ENCODE results near the gene PACS1.
"Not testable (repeated sequence)": the region's sequence is repeated elsewhere in the genome, so short reads cannot be mapped to it uniquely, and the experiment has no call there.

The PACS1 gene

DNA sequence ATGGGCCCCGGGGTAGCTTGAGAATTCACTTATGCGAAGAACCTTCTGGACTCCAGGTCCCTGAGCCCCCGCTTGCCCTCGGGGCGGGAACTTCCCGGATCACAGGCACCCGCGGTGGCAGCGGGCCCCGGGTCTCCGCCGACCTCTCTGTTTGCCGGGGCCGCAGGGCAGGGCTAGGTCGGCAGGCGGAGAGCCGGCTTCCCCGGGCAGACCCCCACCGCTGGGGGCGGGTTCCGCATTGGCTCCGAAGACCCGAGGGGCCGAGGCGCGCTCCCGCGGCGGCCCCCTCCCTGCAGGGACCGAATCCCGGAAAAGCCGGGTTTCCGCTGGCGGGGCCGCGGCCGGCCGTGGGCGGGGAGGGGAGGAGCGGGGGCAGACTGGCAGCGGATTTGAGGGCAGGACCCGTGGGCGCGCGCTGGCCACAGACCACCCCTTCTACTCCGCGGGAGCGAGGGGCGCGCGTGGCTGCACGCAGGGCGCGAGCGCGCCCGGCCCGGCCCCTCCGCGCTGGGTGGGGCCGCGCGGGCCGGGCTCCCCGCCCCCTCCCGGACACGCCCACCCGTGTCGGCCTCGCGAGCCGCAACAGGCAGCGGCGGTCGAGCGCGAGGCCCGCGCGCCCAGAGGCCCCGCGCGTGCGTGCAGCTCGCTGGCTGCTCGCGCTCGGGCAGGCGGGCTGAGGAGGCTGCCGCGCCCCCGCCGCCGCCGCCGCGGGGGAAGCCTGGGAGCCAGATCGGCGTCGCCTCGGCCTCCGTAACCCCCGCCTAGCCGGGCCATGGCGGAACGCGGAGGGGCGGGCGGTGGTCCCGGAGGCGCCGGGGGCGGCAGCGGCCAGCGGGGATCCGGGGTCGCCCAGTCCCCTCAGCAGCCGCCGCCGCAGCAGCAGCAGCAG is at the start of gene PACS1:
Gene PACS1, plus strand, starts transcription at position 558 of the 889 bp plus-strand sequence. Its CDS starts 215 bp downstream, at position 773.
- no peaks in the 10 kb centered on the region; the same call in 1 of the 2 replicates for H3K36me3 ChIP-seq (replicated peaks; ENCODE audit: insufficient read depth, low read length)
- H3K4me1 ChIP-seq (ENCODE audit: low read length) = peaks cover 44% of the 10 kb centered on the region
- peak within 1 kb of the TSS; percentile 41; the same call in 1 of the 2 replicates for H2AFZ ChIP-seq (ENCODE audit: low read length)
- peak within 1 kb of the TSS; percentile 88 for H3K4me2 ChIP-seq (ENCODE audit: low read depth, low read length)
- peak within 1 kb of the TSS; percentile 61 for H3K9ac ChIP-seq (ENCODE audit: low read length)
- H3K27ac ChIP-seq (ENCODE audit: low read length) = peak within 1 kb of the TSS; percentile 95
- H3K27me3 ChIP-seq (replicated peaks; ENCODE audit: insufficient read depth, low read length) = no peaks in the 10 kb centered on the region
- peak within 1 kb of the TSS; percentile 75 for H3K4me3 ChIP-seq (ENCODE audit: low read length)
- H4K20me1 ChIP-seq (ENCODE audit: insufficient read depth, low read length) = peaks cover 14% of the 10 kb centered on the region
- TF ChIP-seq EZH2 (optimal IDR thresholded peaks at IDR 0.05; ENCODE audit: low read depth, low read length) = no peak
- TF ChIP-seq, protein P1, sequence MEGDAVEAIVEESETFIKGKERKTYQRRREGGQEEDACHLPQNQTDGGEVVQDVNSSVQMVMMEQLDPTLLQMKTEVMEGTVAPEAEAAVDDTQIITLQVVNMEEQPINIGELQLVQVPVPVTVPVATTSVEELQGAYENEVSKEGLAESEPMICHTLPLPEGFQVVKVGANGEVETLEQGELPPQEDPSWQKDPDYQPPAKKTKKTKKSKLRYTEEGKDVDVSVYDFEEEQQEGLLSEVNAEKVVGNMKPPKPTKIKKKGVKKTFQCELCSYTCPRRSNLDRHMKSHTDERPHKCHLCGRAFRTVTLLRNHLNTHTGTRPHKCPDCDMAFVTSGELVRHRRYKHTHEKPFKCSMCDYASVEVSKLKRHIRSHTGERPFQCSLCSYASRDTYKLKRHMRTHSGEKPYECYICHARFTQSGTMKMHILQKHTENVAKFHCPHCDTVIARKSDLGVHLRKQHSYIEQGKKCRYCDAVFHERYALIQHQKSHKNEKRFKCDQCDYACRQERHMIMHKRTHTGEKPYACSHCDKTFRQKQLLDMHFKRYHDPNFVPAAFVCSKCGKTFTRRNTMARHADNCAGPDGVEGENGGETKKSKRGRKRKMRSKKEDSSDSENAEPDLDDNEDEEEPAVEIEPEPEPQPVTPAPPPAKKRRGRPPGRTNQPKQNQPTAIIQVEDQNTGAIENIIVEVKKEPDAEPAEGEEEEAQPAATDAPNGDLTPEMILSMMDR (IDR thresholded peaks at IDR 0.05; ENCODE audit: low read length) = no peak
- TF ChIP-seq EZH2phosphoT487 (IDR thresholded peaks at IDR 0.05; ENCODE audit: low read length) = no peak
- H3K9me2 ChIP-seq (replicated peaks; ENCODE audit: insufficient read depth, low read length) = no peaks in the 10 kb centered on the region
- no peaks in the 10 kb centered on the region for H3K9me3 ChIP-seq (replicated peaks; ENCODE audit: insufficient read depth, low read length)
- peaks cover 58% of the 10 kb centered on the region for H3K79me2 ChIP-seq (ENCODE audit: low read length)
- DNase-seq = peak; percentile 66
- H3F3A ChIP-seq (ENCODE audit: insufficient read depth, low read length) = peaks cover 57% of the 10 kb centered on the region

DNA sequence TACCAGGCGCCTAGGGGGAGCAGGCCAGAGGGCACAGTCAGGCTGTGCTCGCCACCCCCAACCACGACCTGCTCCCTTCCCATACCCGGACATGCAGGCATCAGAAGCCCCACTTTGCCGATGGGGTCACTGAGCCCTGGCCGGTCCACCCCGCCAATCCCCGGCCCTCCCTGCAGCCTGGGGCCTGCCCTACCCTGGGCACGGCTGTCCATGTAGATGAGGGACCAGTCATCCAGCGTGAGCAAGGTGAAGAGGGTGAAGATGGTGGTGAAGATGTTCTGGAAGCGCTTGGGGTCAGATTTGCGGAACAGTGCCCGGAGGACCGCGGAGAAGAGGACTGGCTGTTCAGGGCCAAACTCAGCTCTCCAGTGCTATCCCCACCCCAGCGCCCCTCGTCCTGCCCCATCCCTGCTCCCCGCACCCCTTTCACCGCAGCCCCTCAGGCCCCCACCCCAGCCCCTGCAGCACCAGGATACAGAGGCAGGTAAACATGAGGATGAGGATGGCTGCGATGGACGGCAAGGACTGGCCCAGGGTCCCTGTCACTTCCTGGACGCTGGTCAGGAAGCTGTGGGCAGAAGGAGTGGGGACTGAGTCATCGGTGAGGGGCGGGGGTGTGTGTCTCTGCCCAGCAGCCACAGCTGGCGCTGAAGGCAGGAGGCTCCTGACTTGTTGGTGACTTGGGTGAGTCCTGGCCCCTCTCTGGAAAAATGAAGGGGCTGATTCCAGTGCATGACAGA is 49.3 kb upstream of the PACS1 start:
- TF ChIP-seq, protein P1 (IDR thresholded peaks at IDR 0.05; ENCODE audit: low read length) = no peak
- no peak for TF ChIP-seq EZH2 (optimal IDR thresholded peaks at IDR 0.05; ENCODE audit: low read depth, low read length)
- no peak for TF ChIP-seq EZH2phosphoT487 (IDR thresholded peaks at IDR 0.05; ENCODE audit: low read length)
- Histone ChIP-seq H3K79me2 (ENCODE audit: low read length) (no peaks in the 10 kb centered on the region), H3K9me2 (replicated peaks; ENCODE audit: insufficient read depth, low read length) (no peaks in the 10 kb centered on the region), H2AFZ (ENCODE audit: low read length) (no peak overlapping the region), H4K20me1 (ENCODE audit: insufficient read depth, low read length) (no peaks in the 10 kb centered on the region), H3K4me2 (ENCODE audit: low read depth, low read length) (no peak overlapping the region), H3K27me3 (replicated peaks; ENCODE audit: insufficient read depth, low read length) (0 out of 2 replicates have a peak, but pooled peaks cover 4% of the 10 kb centered on the region), H3F3A (ENCODE audit: insufficient read depth, low read length) (no peaks in the 10 kb centered on the region), H3K27ac (ENCODE audit: low read length) (no peak overlapping the region), H3K9ac (ENCODE audit: low read length) (no peak overlapping the region), H3K4me3 (ENCODE audit: low read length) (no peak overlapping the region), H3K4me1 (ENCODE audit: low read length) (no peaks in the 10 kb centered on the region), H3K9me3 (replicated peaks; ENCODE audit: insufficient read depth, low read length) (no peaks in the 10 kb centered on the region), H3K36me3 (replicated peaks; ENCODE audit: insufficient read depth, low read length) (no peaks in the 10 kb centered on the region)
- DNase-seq = no peak

DNA sequence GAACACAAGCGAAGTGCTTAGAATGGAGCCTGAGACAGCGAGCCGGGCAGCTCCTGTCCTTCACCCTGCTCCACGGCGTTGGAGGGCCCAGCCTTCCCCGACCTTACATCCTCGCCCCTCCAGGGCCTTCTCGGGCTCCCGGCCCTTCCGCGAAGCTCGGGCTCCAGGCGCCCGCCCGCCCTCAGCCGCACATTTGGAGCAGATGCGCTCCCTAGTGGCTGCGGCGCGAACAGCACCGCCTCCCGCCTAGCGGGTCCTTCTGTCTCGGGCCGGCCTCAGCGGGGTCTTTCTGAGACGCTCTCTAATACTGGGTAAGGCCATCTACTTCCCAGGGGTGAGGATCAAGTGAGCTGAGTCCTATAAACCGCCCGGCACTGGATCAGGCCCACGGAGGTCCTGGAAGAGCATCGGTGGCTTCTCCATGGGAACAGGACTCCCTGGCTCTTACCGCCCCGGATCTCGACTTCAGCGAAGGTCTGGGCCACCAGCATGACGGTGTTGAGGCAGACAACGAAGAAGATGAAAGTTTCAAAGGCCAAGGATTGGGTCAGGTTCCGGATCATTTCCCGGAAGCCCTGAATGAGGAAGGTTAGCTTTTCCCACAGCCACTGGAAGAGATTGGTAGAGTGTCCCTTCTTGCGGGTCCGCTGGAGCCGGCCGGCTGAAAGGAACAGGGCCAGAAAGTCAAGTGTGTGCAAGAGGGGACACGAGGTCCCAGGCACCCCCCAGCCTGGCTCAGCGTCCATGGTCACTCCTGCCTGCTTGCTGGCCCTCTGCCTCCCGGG is 47.5 kb upstream of the PACS1 start:
- H3K4me1 ChIP-seq (ENCODE audit: low read length) = peaks cover 7% of the 10 kb centered on the region
- H3K4me2 ChIP-seq (ENCODE audit: low read depth, low read length) = peak overlapping the region; percentile 91
- DNase-seq = peak; percentile 68

DNA sequence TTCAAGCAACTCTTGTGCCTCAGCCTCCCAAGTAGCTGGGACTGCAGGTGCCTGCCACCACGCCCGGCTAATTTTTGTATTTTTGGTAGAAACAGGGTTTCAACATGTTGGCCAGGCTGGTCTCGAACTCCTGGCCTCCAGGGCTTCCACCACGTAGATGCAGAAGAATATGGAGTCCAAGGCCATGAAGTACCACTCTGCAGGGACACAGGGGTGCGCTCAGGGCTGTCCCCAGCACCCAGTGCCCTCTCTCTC is 47.0 kb upstream of the PACS1 start:
- H3K4me3 ChIP-seq (ENCODE audit: low read length); DNase-seq; H3K9ac ChIP-seq (ENCODE audit: low read length); H3K9me3 ChIP-seq (replicated peaks; ENCODE audit: insufficient read depth, low read length); H3K36me3 ChIP-seq (replicated peaks; ENCODE audit: insufficient read depth, low read length); H3K4me2 ChIP-seq (ENCODE audit: low read depth, low read length); H3K9me2 ChIP-seq (replicated peaks; ENCODE audit: insufficient read depth, low read length); H3K27me3 ChIP-seq (replicated peaks; ENCODE audit: insufficient read depth, low read length); H4K20me1 ChIP-seq (ENCODE audit: insufficient read depth, low read length); H3K27ac ChIP-seq (ENCODE audit: low read length); H3K79me2 ChIP-seq (ENCODE audit: low read length); H3F3A ChIP-seq (ENCODE audit: insufficient read depth, low read length); H2AFZ ChIP-seq (ENCODE audit: low read length): not testable (repeated sequence)
- H3K4me1 ChIP-seq (ENCODE audit: low read length) = peaks cover 12% of the 10 kb centered on the region

More for the DNA sequence above, 47.5 kb upstream of the PACS1 start:
- H3K9me2 ChIP-seq (replicated peaks; ENCODE audit: insufficient read depth, low read length) = no peaks in the 10 kb centered on the region
- H2AFZ ChIP-seq (ENCODE audit: low read length) = peak overlapping the region; percentile 79
- peak overlapping the region; percentile 42; the same call in 1 of the 2 replicates for H3K4me3 ChIP-seq (ENCODE audit: low read length)
- H4K20me1 ChIP-seq (ENCODE audit: insufficient read depth, low read length) = no peaks in the 10 kb centered on the region
- H3K9ac ChIP-seq (ENCODE audit: low read length) = peak overlapping the region; percentile 41; the same call in 1 of the 2 replicates
- TF ChIP-seq EZH2phosphoT487 (IDR thresholded peaks at IDR 0.05; ENCODE audit: low read length) = no peak
- TF ChIP-seq, protein P1 (IDR thresholded peaks at IDR 0.05; ENCODE audit: low read length) = peak; percentile 96
- H3K27ac ChIP-seq (ENCODE audit: low read length) = no peak overlapping the region
- no peaks in the 10 kb centered on the region for H3K79me2 ChIP-seq (ENCODE audit: low read length)
- H3F3A ChIP-seq (ENCODE audit: insufficient read depth, low read length) = peaks cover 3% of the 10 kb centered on the region; the same call in 1 of the 2 replicates
- H3K9me3 ChIP-seq (replicated peaks; ENCODE audit: insufficient read depth, low read length) = no peaks in the 10 kb centered on the region
- no peaks in the 10 kb centered on the region for H3K36me3 ChIP-seq (replicated peaks; ENCODE audit: insufficient read depth, low read length)
- H3K27me3 ChIP-seq (replicated peaks; ENCODE audit: insufficient read depth, low read length) = 0 out of 2 replicates have a peak, but pooled peaks cover 4% of the 10 kb centered on the region

Data from MM.1S (cell line).